GM12878 (cell line): ENCODE data around the gene CDHR2. TPM values are rescaled to one million over a fixed set of nuclear protein-coding genes. Genes with fewer than 3 reads are reported as not detected.

Experiments
- ATAC-seq: fragments of 200-7000 bp; cut with Tn5 transposase; 3 replicates; pipeline ENCODE4 v1.9.1; 2020; ENCODE audit warnings: mild to moderate bottlenecking, moderate library complexity
- BruUV-seq: library from RNA; stranded (reverse); fragments of 400-500 nt; replicated peaks from 2 replicates; lab custom pipeline; 2021; lab: Mats Ljungman, UMichigan
- CTCF ChIA-PET: fragments of 300-600 bp; sonication (Branson Sonifier 250); formaldehyde crosslinking; extraction: SDS; loops from one replicate; lab custom pipeline; 2021; ENCODE audit warnings: inconsistent platforms; lab: Yijun Ruan, JAX
- POLR2A ChIA-PET: fragments of 350-600 bp; formaldehyde crosslinking; extraction: SDS; loops from one replicate; lab custom pipeline; 2021; ENCODE audit warnings: inconsistent platforms; lab: Charles Lee
- RAD21 ChIA-PET: fragments of 300-600 bp; sonication (Branson Sonifier 250); formaldehyde crosslinking; loops from one replicate; lab custom pipeline; 2023; ENCODE audit warnings: antibody characterized with exemption; ENCODE audit not compliant: unreplicated experiment; lab: Charles Lee
- SMC1A ChIA-PET: fragments of 300-600 bp; sonication (Branson Sonifier 250); formaldehyde crosslinking; loops from one replicate; lab custom pipeline; 2023; ENCODE audit not compliant: unreplicated experiment, uncharacterized antibody; lab: Charles Lee
- DNase-seq: peaks from one replicate; pipeline ENCODE4 v3.0.0-alpha.2; 2011; ENCODE audit warnings: low read depth, low spot score
- FAIRE-seq: peaks from 3 replicates; lab custom pipeline; 2011; peaks lifted over from hg19 to GRCh38; lab: Jason Lieb, UNC
- H2AFZ ChIP-seq: 2 replicates; pipeline ENCODE4 v1.6.0; 2011; ENCODE audit warnings: low read depth, low read length, control low read depth; ENCODE audit not compliant: control insufficient read depth
- H3K27ac ChIP-seq: 2 replicates; pipeline ENCODE4 v1.5.1; 2011; ENCODE audit warnings: control low read depth; ENCODE audit not compliant: control insufficient read depth, insufficient read depth
- H3K27me3 ChIP-seq, 2 experiments: replicated peaks in 1 of 2; 2 replicates each; pipeline versions ENCODE4 v1.6.0 to v1.6.1; 2011; ENCODE audit warnings: low read length in 1 of 2; ENCODE audit not compliant: control insufficient read depth in 2 of 2, insufficient read depth in 2 of 2
- H3K36me3 ChIP-seq, 2 experiments: 2 replicates each; pipeline ENCODE4 v1.5.1; 2011; ENCODE audit warnings: low read length in 1 of 2; ENCODE audit not compliant: control insufficient read depth in 2 of 2, insufficient read depth in 2 of 2
- H3K4me1 ChIP-seq: 2 replicates; pipeline ENCODE4 v1.6.1; 2011; ENCODE audit warnings: mild to moderate bottlenecking, low read length, moderate library complexity, mixed read lengths; ENCODE audit not compliant: control insufficient read depth, insufficient read depth
- H3K4me2 ChIP-seq: 2 replicates; pipeline ENCODE4 v1.6.0; 2011; ENCODE audit warnings: control low read depth; ENCODE audit not compliant: control insufficient read depth, insufficient read depth
- H3K4me3 ChIP-seq: fragments of 200-600 bp; sonication (generic); 2 replicates; pipeline ENCODE4 v1.5.1; 2016
- H3K79me2 ChIP-seq: 2 replicates; pipeline ENCODE4 v1.6.0; 2011; ENCODE audit warnings: low read length; ENCODE audit not compliant: control insufficient read depth, insufficient read depth
- H3K9ac ChIP-seq: 2 replicates; pipeline ENCODE4 v1.8.0; 2011; ENCODE audit warnings: low read length, control low read depth, mixed read lengths; ENCODE audit not compliant: control insufficient read depth, insufficient read depth
- H3K9me3 ChIP-seq: replicated peaks from 3 replicates; pipeline ENCODE4 v1.5.1; 2011; ENCODE audit warnings: mild to moderate bottlenecking, low read length; ENCODE audit not compliant: control insufficient read depth, insufficient read depth
- H4K20me1 ChIP-seq: 2 replicates; pipeline ENCODE4 v1.6.0; 2011; ENCODE audit not compliant: control insufficient read depth, insufficient read depth
- ASH2L ChIP-seq: fragments of 300-600, 200-600 bp; sonication (generic); IDR thresholded peaks from 2 replicates; pipeline ENCODE4 v1.6.1; 2017; ENCODE audit warnings: low read depth, mild to moderate bottlenecking, borderline replicate concordance
- BACH1 ChIP-seq: fragments of 450-650 bp; IDR thresholded peaks from 2 replicates; pipeline ENCODE4 v1.6.1; 2017; ENCODE audit warnings: mild to moderate bottlenecking, borderline replicate concordance
- CBX5 ChIP-seq: sonication (generic); IDR thresholded peaks from 2 replicates; pipeline ENCODE4 v1.6.1; 2016; ENCODE audit warnings: low read depth, moderate library complexity, mild to moderate bottlenecking, inconsistent platforms
- CREM ChIP-seq: IDR thresholded peaks from 2 replicates; pipeline ENCODE4 v1.6.1; 2014; ENCODE audit warnings: antibody characterized with exemption, low read depth
- EP300 ChIP-seq, 2 experiments: fragments of 150-350 bp in 1 of 2; IDR thresholded peaks; 2 replicates each; pipeline ENCODE4 v1.6.1; 2011 to 2012; ENCODE audit warnings: low read depth in 2 of 2, low read length in 2 of 2, borderline replicate concordance in 1 of 2, improper control_type of control experiment in 1 of 2, inconsistent platforms in 1 of 2; ENCODE audit not compliant: control insufficient read depth in 1 of 2
- EZH2 ChIP-seq: IDR thresholded peaks from 2 replicates; pipeline ENCODE4 v1.6.1; 2012; ENCODE audit warnings: low read depth, mild to moderate bottlenecking, control low read depth, inconsistent platforms, low read length, borderline replicate concordance; ENCODE audit not compliant: control insufficient read depth
- IRF4 ChIP-seq: IDR thresholded peaks from 2 replicates; pipeline ENCODE4 v1.6.1; 2011; ENCODE audit warnings: low read depth, low read length
- JUNB ChIP-seq: IDR thresholded peaks from 2 replicates; pipeline ENCODE4 v1.6.1; 2016; ENCODE audit warnings: antibody characterized with exemption, mild to moderate bottlenecking
- KDM1A ChIP-seq: fragments of 200-600 bp; sonication (generic); IDR thresholded peaks from 2 replicates; pipeline ENCODE4 v1.6.1; 2016; ENCODE audit warnings: borderline replicate concordance
- MEF2B ChIP-seq: fragments of 450-650 bp; IDR thresholded peaks from 2 replicates; pipeline ENCODE4 v1.6.1; 2018; ENCODE audit warnings: mild to moderate bottlenecking, moderate library complexity; ENCODE audit not compliant: partially characterized antibody, poor library complexity, severe bottlenecking
- SIX5 ChIP-seq: IDR thresholded peaks from 2 replicates; pipeline ENCODE4 v1.6.1; 2011; ENCODE audit warnings: mild to moderate bottlenecking, low read depth, low read length, moderate library complexity; ENCODE audit not compliant: severe bottlenecking
- SP1 ChIP-seq: IDR thresholded peaks from one replicate; pipeline ENCODE4 v1.6.1; 2011; ENCODE audit warnings: low read depth, low read length
- TBL1XR1 ChIP-seq: IDR thresholded peaks from 2 replicates; pipeline ENCODE4 v1.6.1; 2012; ENCODE audit warnings: low read depth, low read length, improper control_type of control experiment
- ZNF622 ChIP-seq: fragments of 450-650 bp; IDR thresholded peaks from 2 replicates; pipeline ENCODE4 v1.6.1; 2017; ENCODE audit warnings: mild to moderate bottlenecking, inconsistent platforms
- WGBS: methylation state at CpG from one replicate; pipeline ENCODE4 v1.1.6; 2016; ENCODE audit warnings: low lambda C conversion rate; ENCODE audit not compliant: insufficient replicate concordance, insufficient coverage; ENCODE audit errors: missing lambda C conversion rate; 5-methylcytosine and 5-hydroxymethylcytosine counted together
- in situ Hi-C: fragments of 300-500 bp; cut with MboI; formaldehyde crosslinking; loops from 9 replicates; pipeline ENCODE4 v1.14.3; 2018; ENCODE audit warnings: mixed read lengths
- intact Hi-C: fragments of 100-400 bp; cut with micrococcal nuclease; formaldehyde crosslinking; loops from one replicate; pipeline ENCODE4 v1.14.2; 2022; ENCODE audit not compliant: unreplicated experiment
- polyA plus RNA-seq, 11 experiments: library from polyadenylated mRNA; depleted of rRNA in 4 of 11; unstranded in 6 of 11; stranded (reverse) in 5 of 11; fragments of >200 nt; fragmentation: Nextera tagmentation in 4 of 11; fragmentation: Illumina TruSeq in 1 of 11; extraction: Ambion mirVana in 4 of 11; extraction: Trizol in 1 of 11; gene quantifications; 1 replicate in 1 of 11; 2 replicates in 10 of 11; pipeline versions ENCODE4 v1.2.1 to v1.2.3, GENCODE V29; 2011 to 2016; ENCODE audit warnings: inconsistent platforms in 2 of 11, missing spikeins in 2 of 11, low read depth in 1 of 11
- total RNA-seq, 4 experiments: library from RNA; depleted of rRNA in 3 of 4; stranded (reverse); fragments of >200 nt in 3 of 4; fragmentation: Illumina TruSeq in 1 of 4; extraction: Trizol in 1 of 4; gene quantifications; 2 replicates each; pipeline versions ENCODE4 v1.2.1 to v1.2.3, GENCODE V29; 2013 to 2021
- TF ChIP-seq, protein P1 (sequence below): fragments of 450-650 bp; IDR thresholded peaks from 2 replicates; pipeline ENCODE4 v1.6.1; 2017; ENCODE audit warnings: borderline replicate concordance
- TF ChIP-seq, protein P2 (sequence below): fragments of 450-650 bp; IDR thresholded peaks from 2 replicates; pipeline ENCODE4 v1.6.1; 2017; ENCODE audit warnings: antibody characterized with exemption, mild to moderate bottlenecking, moderate library complexity

Gene CDHR2
- total and polyA plus RNA-seq, 10 of the 15 experiments (the other 5 are each of a cell fraction or from before 2014, with no cell fraction given), result 0.03 to 0.46 (median 0.06) TPM; not detected in 5

DNA sequence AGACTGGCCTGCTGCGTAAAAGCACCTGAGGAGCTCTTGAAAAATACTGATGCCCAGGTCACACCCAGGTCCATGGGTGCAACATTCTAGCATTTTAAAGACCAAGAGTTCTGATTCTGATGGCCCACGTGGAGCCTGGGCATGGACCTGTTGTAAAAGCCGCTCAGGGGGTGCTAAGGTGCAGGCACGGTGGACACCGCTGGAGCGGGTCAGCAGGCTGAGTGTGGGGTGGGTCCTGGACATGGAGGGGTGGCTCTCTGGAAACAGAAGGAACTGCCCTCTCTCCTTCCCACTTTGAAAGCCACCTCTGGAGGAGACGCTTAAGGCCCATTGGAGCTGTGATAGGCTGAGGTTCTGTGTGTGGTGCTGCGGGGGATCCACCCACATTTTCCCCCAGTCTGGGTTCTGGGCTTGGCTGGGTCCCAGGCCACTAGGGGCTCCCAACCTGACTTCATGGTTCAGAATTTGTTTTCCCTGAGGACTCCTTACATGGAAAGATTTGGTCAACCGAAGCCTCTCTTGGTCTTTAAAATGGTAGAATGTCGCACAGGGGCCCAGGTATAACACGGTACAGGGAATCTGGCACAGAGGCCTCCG, 44.2 kb downstream of the CDHR2 start:
- Histone ChIP-seq H3K9ac (no peak overlapping the region), H3K4me3 (no peak overlapping the region), H3K4me1 (no peaks in the 10 kb centered on the region), H3K79me2 (no peaks in the 10 kb centered on the region), H3K27me3 (no peaks in the 10 kb centered on the region), H3K27ac (no peak overlapping the region), H3K9me3 (no peaks in the 10 kb centered on the region; the same call in 2 of the 3 replicates), H3K4me2 (no peak overlapping the region), H4K20me1 (no peaks in the 10 kb centered on the region), H2AFZ (no peak overlapping the region), H3K36me3 (no peaks in the 10 kb centered on the region)
- in situ Hi-C loops, result loop anchor here (25.0 kb wide), 1 partner anchor 856 kb away; no protein-coding TSS in a partner anchor
- ChIA-PET POLR2A (no interaction called here), RAD21 (no interaction called here), SMC1A (no interaction called here), CTCF (no interaction called here)
- ATAC-seq (no peak), DNase-seq (no peak), FAIRE-seq (no peak)
- WGBS, result 83% methylated on average over 12 of the region's 12 CpGs
- TF ChIP-seq JUNB (no peak), CBX5 (no peak), ZNF622 (no peak), ASH2L (no peak), KDM1A (no peak), EP300 (IDR thresholded peaks at IDR 0.05; ENCODE audit: borderline replicate concordance in 1 of 2, control insufficient read depth in 1 of 2, low read depth in 2 of 2, low read length in 2 of 2) (no peak), TBL1XR1 (no peak), SIX5 (no peak), SP1 (no peak), CREM (no peak), BACH1 (no peak), IRF4 (no peak), EZH2 (no peak), MEF2B (no peak)
- TF ChIP-seq, protein P1, sequence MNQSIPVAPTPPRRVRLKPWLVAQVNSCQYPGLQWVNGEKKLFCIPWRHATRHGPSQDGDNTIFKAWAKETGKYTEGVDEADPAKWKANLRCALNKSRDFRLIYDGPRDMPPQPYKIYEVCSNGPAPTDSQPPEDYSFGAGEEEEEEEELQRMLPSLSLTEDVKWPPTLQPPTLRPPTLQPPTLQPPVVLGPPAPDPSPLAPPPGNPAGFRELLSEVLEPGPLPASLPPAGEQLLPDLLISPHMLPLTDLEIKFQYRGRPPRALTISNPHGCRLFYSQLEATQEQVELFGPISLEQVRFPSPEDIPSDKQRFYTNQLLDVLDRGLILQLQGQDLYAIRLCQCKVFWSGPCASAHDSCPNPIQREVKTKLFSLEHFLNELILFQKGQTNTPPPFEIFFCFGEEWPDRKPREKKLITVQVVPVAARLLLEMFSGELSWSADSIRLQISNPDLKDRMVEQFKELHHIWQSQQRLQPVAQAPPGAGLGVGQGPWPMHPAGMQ, result no peak
- TF ChIP-seq, protein P2, sequence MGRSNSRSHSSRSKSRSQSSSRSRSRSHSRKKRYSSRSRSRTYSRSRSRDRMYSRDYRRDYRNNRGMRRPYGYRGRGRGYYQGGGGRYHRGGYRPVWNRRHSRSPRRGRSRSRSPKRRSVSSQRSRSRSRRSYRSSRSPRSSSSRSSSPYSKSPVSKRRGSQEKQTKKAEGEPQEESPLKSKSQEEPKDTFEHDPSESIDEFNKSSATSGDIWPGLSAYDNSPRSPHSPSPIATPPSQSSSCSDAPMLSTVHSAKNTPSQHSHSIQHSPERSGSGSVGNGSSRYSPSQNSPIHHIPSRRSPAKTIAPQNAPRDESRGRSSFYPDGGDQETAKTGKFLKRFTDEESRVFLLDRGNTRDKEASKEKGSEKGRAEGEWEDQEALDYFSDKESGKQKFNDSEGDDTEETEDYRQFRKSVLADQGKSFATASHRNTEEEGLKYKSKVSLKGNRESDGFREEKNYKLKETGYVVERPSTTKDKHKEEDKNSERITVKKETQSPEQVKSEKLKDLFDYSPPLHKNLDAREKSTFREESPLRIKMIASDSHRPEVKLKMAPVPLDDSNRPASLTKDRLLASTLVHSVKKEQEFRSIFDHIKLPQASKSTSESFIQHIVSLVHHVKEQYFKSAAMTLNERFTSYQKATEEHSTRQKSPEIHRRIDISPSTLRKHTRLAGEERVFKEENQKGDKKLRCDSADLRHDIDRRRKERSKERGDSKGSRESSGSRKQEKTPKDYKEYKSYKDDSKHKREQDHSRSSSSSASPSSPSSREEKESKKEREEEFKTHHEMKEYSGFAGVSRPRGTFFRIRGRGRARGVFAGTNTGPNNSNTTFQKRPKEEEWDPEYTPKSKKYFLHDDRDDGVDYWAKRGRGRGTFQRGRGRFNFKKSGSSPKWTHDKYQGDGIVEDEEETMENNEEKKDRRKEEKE, result no peak
- intact Hi-C loops, result no loop called here
- no TSS peak for BruUV-seq
